SKM-1 treated with dmso at 0.1 percent for 144 hours (cell line): Measurements from ENCODE around the gene CIB4.

Experiments used
- DNase-seq: peaks from one replicate; lab custom pipeline; 2025; ENCODE audit not compliant: unreplicated experiment; lab: John Stamatoyannopoulos, UW

The CIB4 gene

GRCh38 chr2:26623541-26624495 lies 17.3 kb downstream of the CIB4 start:
- DNase-seq: no peak

GRCh38 chr2:26621469-26622199 lies 19.5 kb downstream of the CIB4 start:
- DNase-seq: no peak

- DNase-seq: no peak
Observed at GRCh38 chr2:26620031-26620605, 21.0 kb downstream of the CIB4 start.

GRCh38 chr2:26619521-26619951 lies 21.6 kb downstream of the CIB4 start:
- DNase-seq: no peak

- no peak for DNase-seq
Observed at GRCh38 chr2:26619096-26619495, 22.1 kb downstream of the CIB4 start.

GRCh38 chr2:26618611-26619010 lies 22.6 kb downstream of the CIB4 start:
- DNase-seq: no peak

- no peak for DNase-seq
Observed at GRCh38 chr2:26617588-26618083, 23.5 kb downstream of the CIB4 start.

GRCh38 chr2:26616706-26617587 lies 24.2 kb downstream of the CIB4 start:
- DNase-seq: no peak

- DNase-seq: no peak
Observed at GRCh38 chr2:26615860-26616705, 25.1 kb downstream of the CIB4 start.

GRCh38 chr2:26615336-26615859 lies 25.8 kb downstream of the CIB4 start:
- no peak for DNase-seq

GRCh38 chr2:26614216-26615138 lies 26.7 kb downstream of the CIB4 start:
- DNase-seq: no peak

- DNase-seq: no peak
Observed at GRCh38 chr2:26613241-26614215, 27.6 kb downstream of the CIB4 start.

GRCh38 chr2:26612522-26613240 lies 28.5 kb downstream of the CIB4 start:
- peak; percentile 19 for DNase-seq

GRCh38 chr2:26612034-26612433 lies 29.1 kb downstream of the CIB4 start:
- no peak for DNase-seq

GRCh38 chr2:26610504-26611335 lies 30.4 kb downstream of the CIB4 start:
- DNase-seq: no peak

- DNase-seq: no peak
Observed at GRCh38 chr2:26609839-26610277, 31.3 kb downstream of the CIB4 start.
